ENCODE results near the gene GP2. TPM values are rescaled to one million over a fixed set of nuclear protein-coding genes. Genes with fewer than 3 reads are reported as not detected.

GP2 gene
- total and polyA plus RNA-seq, 2 of the 4 experiments (the other 2 are of a cell fraction): not detected

DNA sequence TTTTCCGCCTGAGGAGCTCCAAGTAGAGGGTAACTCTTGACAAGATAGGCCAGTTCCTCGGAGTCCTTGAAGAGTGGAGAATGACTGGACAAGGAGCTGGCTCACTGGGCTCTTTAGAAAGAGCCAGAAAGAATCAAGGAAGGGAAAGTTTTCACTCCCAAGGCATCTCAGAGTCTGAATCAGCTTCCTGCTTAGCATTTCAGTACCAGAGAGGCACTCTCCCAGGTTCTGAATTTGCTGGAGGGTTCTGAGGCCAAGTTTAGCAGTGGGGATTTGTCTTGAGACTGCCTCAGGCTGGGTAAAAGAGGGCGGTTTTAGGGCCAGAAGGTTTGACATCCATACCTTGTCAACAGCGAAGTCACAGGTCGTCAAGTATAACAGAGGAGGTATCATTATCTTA, 25.5 kb downstream of the GP2 start:
- H3K27ac ChIP-seq (ENCODE audit: insufficient read depth, low read length): no peak overlapping the region
- H4K20me1 ChIP-seq (ENCODE audit: insufficient read depth, low read length): no peaks in the 10 kb centered on the region
- no peaks in the 10 kb centered on the region for H3K9me3 ChIP-seq (ENCODE audit: control insufficient read depth, insufficient read depth, low read length)
- ATAC-seq (ENCODE audit: low read depth) (no peak), DNase-seq (no peak)
- H3K9me1 ChIP-seq (ENCODE audit: insufficient read depth, low read length): no peaks in the 10 kb centered on the region
- ChIA-PET CTCF (interaction anchor here (2.3 to 3.2 kb wide), 2 partner anchors 394 to 396 kb away, joined by 8 to 36 read pairs; no protein-coding TSS in a partner anchor), POLR2A (ENCODE audit: unreplicated experiment) (no interaction called here)
- no peak for TF ChIP-seq MAFK (IDR thresholded peaks at IDR 0.05; ENCODE audit: low read depth, low read length)
- TF ChIP-seq, protein P1, sequence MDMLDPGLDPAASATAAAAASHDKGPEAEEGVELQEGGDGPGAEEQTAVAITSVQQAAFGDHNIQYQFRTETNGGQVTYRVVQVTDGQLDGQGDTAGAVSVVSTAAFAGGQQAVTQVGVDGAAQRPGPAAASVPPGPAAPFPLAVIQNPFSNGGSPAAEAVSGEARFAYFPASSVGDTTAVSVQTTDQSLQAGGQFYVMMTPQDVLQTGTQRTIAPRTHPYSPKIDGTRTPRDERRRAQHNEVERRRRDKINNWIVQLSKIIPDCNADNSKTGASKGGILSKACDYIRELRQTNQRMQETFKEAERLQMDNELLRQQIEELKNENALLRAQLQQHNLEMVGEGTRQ (IDR thresholded peaks at IDR 0.05; ENCODE audit: low read depth, low read length): no peak
- no peak for TF ChIP-seq ELK1 (IDR thresholded peaks at IDR 0.05; ENCODE audit: borderline replicate concordance, low read depth, low read length)
- TF ChIP-seq MXI1 (IDR thresholded peaks at IDR 0.05; ENCODE audit: borderline replicate concordance, low read depth, low read length): no peak
- TF ChIP-seq FOS (IDR thresholded peaks at IDR 0.05; ENCODE audit: low read depth, low read length): no peak
- no peak for TF ChIP-seq CEBPB (IDR thresholded peaks at IDR 0.05; ENCODE audit: low read depth, low read length)
- TF ChIP-seq SMC3 (IDR thresholded peaks at IDR 0.05; ENCODE audit: low read depth, low read length): no peak
- no peak for TF ChIP-seq MAZ (IDR thresholded peaks at IDR 0.05; ENCODE audit: borderline replicate concordance, low read depth, low read length)
- no peak for TF ChIP-seq CHD1 (IDR thresholded peaks at IDR 0.05; ENCODE audit: low read depth, low read length)
- no peak for TF ChIP-seq NFE2L2 (IDR thresholded peaks at IDR 0.05; ENCODE audit: low read depth, low read length)
- no peak for TF ChIP-seq RCOR1 (IDR thresholded peaks at IDR 0.05; ENCODE audit: insufficient replicate concordance, low read length)
- no peak for TF ChIP-seq POLR2A (IDR thresholded peaks at IDR 0.05; ENCODE audit: low read depth, low read length)
- no peak overlapping the region for H3K9ac ChIP-seq (ENCODE audit: low read depth, low read length)
- H2BK5ac ChIP-seq (ENCODE audit: low read depth, low read length, poor library complexity, severe bottlenecking): no peak overlapping the region
- no peak overlapping the region for H4K8ac ChIP-seq (ENCODE audit: low read depth in 2 of 2, low read length in 2 of 2)
- in situ Hi-C loops (cut with MboI; ENCODE audit: low sequenced_read_pairs) (loop anchor here (10.0 kb wide), 1 partner anchor 397 kb away; no protein-coding TSS in a partner anchor), dilution Hi-C loops (cut with HindIII; ENCODE audit: low sequenced_read_pairs, unreplicated experiment) (no loop called here), intact Hi-C loops (cut with micrococcal nuclease) (no loop called here)
- no peak overlapping the region for H3K23ac ChIP-seq (ENCODE audit: low read depth, low read length)
- H3K27me3 ChIP-seq (ENCODE audit: control insufficient read depth, insufficient read depth, low read length): no peaks in the 10 kb centered on the region
- no peak overlapping the region for H4K5ac ChIP-seq (ENCODE audit: low read depth, low read length)
- no peak overlapping the region for H3K4me2 ChIP-seq (ENCODE audit: low read depth, low read length)
- no peak overlapping the region for H2BK120ac ChIP-seq (ENCODE audit: low read depth, low read length)
- no peak overlapping the region for H3K18ac ChIP-seq (ENCODE audit: low read depth, low read length)
- no peaks in the 10 kb centered on the region for H3K36me3 ChIP-seq (ENCODE audit: control insufficient read depth, insufficient read depth, low read length)
- H4K91ac ChIP-seq (ENCODE audit: insufficient read depth, low read depth, low read length): no peak overlapping the region
- H2BK15ac ChIP-seq (ENCODE audit: low read depth, low read length): no peak overlapping the region
- no peaks in the 10 kb centered on the region for H3K79me1 ChIP-seq (ENCODE audit: low read depth in 1 of 2, low read length in 2 of 2)
- no peak overlapping the region for H3K56ac ChIP-seq (ENCODE audit: extremely low read depth, insufficient read depth, low read length)
- H3K14ac ChIP-seq (replicated peaks; ENCODE audit: low read depth, low read length): no peak overlapping the region
- WGBS, 2 experiments (ENCODE audit: extremely low coverage in 2 of 2, insufficient read length in 1 of 2): 0% methylated on average over 1 of the region's 5 CpGs; no CpG with 5 or more reads in 1 of the 2 experiments
- no peak overlapping the region for H3K4ac ChIP-seq (ENCODE audit: low read depth, low read length)
- H2BK20ac ChIP-seq (ENCODE audit: low read depth, low read length): no peak overlapping the region
- H2AK9ac ChIP-seq (replicated peaks; ENCODE audit: low read depth, low read length, poor library complexity): no peak overlapping the region
- no peaks in the 10 kb centered on the region for H3K4me1 ChIP-seq (ENCODE audit: control insufficient read depth, insufficient read depth, low read length)
- no TSS peak for BruUV-seq (replicated peaks)
- no peak overlapping the region for H3K4me3 ChIP-seq (ENCODE audit: insufficient read depth, low read depth, low read length)
- H2AFZ ChIP-seq (replicated peaks; ENCODE audit: low read length, poor library complexity): no peak overlapping the region
- no peak overlapping the region for H2AK5ac ChIP-seq (ENCODE audit: low read depth, low read length)
